HL-60/S4 treated with phorbol 12-myristate 13-acetate at 8.2 ng/mL for 4 days and 3 days (cell line): ENCODE measurements around the gene SHC4.
"Not testable (repeated sequence)": the region's sequence is repeated elsewhere in the genome, so short reads cannot be mapped to it uniquely, and the experiment has no call there.

Source experiments
- in situ Hi-C: fragments of 300-500 bp; cut with MboI; formaldehyde crosslinking; loops from 2 replicates; pipeline ENCODE4 v1.15.0; 2022; ENCODE audit warnings: low sequenced_read_pairs

The SHC4 gene

GRCh38 chr15:48803877-48804276, 159.8 kb downstream of the SHC4 start:
- in situ Hi-C loops: no loop called here

DNA sequence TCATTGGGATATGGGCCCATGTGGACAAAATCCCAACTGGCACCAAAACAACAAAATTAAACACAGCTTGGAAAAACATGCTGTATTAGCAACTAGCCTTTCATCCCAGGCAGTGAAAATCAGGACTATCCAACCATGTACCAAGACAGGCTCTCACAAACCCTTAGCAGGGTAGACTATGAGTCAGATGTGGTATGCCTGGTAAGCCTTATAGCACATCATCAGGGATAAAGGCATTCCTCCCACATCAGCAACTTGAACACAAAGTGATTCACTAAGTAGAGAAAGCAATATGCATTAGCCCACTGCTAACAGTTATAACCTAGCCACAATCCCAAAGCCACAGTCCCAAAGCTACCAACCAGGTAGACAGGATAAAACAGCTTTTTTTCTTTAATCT, 160.9 kb downstream of the SHC4 start:
- in situ Hi-C loops: no loop called here

GRCh38 chr15:48802257-48802656, 161.5 kb downstream of the SHC4 start:
- in situ Hi-C loops: no loop called here

GRCh38 chr15:48800811-48801455, 162.8 kb downstream of the SHC4 start:
- in situ Hi-C loops: no loop called here

DNA sequence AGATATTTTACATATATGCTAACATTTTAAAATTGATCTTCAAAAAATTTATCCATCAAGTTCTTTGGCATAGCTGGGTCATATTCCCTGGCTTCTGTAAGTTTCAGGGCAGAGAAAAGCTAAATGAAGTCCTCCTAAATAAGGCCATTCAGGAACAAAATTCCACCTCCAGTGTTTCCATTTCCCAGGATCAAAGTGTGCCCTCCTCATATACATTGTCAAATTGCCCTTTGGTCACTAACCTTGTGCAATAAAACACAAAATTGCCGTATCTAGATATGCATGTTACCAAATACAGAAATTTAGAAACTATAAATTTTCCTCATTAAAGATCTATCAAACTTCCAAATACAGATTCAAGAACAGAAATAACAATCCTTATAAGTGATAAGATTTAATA, 163.5 kb downstream of the SHC4 start:
- in situ Hi-C loops: no loop called here

- in situ Hi-C loops: no loop called here
Measured at GRCh38 chr15:48798319-48798718, 165.4 kb downstream of the SHC4 start.

DNA sequence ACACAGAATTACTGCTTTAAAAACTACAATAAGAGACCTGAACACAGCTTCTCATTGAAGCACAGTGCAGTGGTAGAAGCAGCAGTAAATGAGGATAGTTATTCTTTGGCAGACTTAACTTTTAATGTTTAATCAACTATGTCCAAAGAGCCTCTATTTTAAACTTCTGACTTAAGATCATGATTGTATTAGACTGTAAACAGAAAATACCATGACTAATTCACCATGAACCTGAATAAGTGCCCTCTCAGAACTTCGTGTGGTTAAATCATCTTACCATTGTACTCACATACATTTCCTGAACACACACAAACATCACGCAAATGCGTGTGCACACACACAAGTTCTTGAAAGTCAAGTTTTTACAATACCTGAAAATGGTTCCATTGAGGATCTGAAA, 166.8 kb downstream of the SHC4 start:
- in situ Hi-C loops: no loop called here

DNA sequence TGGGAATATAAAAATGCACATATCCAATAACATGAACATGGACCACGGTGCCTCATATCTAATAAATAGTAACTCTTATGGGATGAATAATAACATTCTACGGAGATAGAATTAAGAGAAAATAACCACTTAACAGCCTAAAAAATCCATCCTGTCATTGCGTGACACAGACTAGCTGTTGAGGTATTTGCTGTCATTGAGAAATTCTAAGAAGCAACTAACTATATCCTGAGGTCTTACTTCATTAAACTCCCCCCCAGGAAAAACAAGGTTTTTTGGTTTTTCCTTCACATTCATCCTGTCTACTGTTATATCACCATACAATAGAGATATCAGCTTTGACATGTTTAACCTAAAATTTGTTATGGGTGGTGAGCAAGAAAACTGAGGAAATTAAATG, 167.2 kb downstream of the SHC4 start:
- in situ Hi-C loops: no loop called here

- in situ Hi-C loops: no loop called here
Measured at GRCh38 chr15:48795901-48796300, 167.8 kb downstream of the SHC4 start.

GRCh38 chr15:48794697-48795134, 169.0 kb downstream of the SHC4 start:
- in situ Hi-C loops: no loop called here

DNA sequence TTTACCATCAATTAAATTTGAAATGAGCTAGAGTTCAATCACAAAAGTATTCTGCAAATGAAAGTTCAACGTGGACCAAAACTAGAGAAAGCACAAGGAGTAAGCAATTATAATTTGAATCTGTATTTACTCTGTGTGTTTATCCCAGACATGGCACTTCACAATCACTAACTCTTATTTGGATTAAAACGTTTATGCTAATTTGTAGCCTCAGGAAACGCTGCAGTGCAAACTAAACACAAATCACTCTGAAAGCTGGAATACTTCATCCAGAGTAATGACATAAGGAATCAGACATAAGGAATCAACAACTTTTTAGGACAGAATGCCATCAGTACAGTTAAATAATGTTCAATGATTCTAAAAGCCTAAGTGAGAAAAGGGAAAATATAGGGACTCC, 171.3 kb downstream of the SHC4 start:
- in situ Hi-C loops: no loop called here

- in situ Hi-C loops: not testable (repeated sequence)
Measured at GRCh38 chr15:48790466-48791115, 173.1 kb downstream of the SHC4 start.

GRCh38 chr15:48785712-48786111, 178.0 kb downstream of the SHC4 start:
- in situ Hi-C loops: no loop called here

GRCh38 chr15:48785195-48785594, 178.5 kb downstream of the SHC4 start:
- in situ Hi-C loops: no loop called here

- in situ Hi-C loops: no loop called here
Measured at GRCh38 chr15:48784756-48785155, 179.0 kb downstream of the SHC4 start.

GRCh38 chr15:48782911-48783310, 180.8 kb downstream of the SHC4 start:
- in situ Hi-C loops: no loop called here

- in situ Hi-C loops: no loop called here
Measured at GRCh38 chr15:48781481-48782081, 182.1 kb downstream of the SHC4 start.

- in situ Hi-C loops: no loop called here
Measured at GRCh38 chr15:48781017-48781416, 182.7 kb downstream of the SHC4 start.

DNA sequence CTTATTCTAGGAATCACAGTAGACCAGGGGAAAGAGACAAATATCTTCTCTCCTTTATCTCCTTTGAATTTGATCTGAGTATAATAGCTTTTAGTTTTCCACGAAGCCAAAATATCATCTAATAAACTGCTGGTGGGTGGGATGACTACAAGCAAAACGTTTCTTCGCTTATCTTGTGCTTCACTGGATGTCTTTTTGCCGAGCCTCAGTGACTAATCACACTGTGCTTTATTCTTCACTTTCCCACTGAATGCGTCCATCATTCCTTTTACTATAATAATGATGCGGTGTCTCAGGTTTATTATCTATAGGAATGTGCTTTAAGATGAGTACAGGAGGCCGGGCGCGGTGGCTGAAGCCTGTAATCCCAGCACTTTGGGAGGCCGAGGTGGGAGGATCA, 185.4 kb downstream of the SHC4 start:
- in situ Hi-C loops: no loop called here

- in situ Hi-C loops: no loop called here
Measured at GRCh38 chr15:48777645-48778330, 185.9 kb downstream of the SHC4 start.

- in situ Hi-C loops: no loop called here
Measured at GRCh38 chr15:48775546-48775945, 188.2 kb downstream of the SHC4 start.

DNA sequence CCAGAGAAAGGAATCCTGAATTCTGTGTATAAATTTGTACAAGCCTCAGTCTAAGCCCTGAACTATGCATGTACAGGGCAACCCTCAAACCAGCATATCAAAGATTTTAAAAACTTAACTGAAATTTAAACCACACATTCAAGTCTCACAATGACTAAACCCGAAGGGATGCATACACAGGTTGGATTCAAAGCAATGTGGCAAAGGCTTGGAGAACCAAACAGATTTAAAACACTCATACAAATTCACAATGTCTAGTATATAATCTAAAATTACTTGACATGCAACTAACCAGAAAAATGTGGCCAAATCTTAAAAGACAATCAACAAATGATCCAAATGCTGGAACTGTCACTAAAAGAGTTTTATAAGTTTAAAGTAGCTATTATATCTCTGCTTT, 189.2 kb downstream of the SHC4 start:
- in situ Hi-C loops: no loop called here
